Tibial artery (tissue), 4 donors: ENCODE data around the gene GABRG3.

Experiments used
- DNase-seq, 2 donors: peaks; one replicate each; pipeline ENCODE4 v3.0.0-alpha.2; 2019
- H3K27ac ChIP-seq, 2 donors: fragments of 200-600 bp; sonication (generic) in 1 of 2; 1 replicate in 1 of 2; 2 replicates in 1 of 2; pipeline ENCODE4 v1.5.1; 2018 to 2019; ENCODE audit warnings: mild to moderate bottlenecking in 1 of 2
- H3K27me3 ChIP-seq, 2 donors: fragments of 200-600 bp; sonication (generic) in 1 of 2; one replicate each; pipeline versions ENCODE4 v1.5.1 to v1.6.0; 2016 to 2019
- H3K36me3 ChIP-seq, 3 donors: fragments of 200-600 bp; sonication (generic) in 2 of 3; one replicate each; pipeline ENCODE4 v1.5.1; 2016 to 2019; ENCODE audit warnings: mild to moderate bottlenecking in 2 of 3
- H3K4me1 ChIP-seq, 4 donors: fragments of 200-600 bp; sonication (generic) in 2 of 4; 1 replicate in 3 of 4; 2 replicates in 1 of 4; pipeline ENCODE4 v1.5.1; 2016 to 2019
- H3K4me3 ChIP-seq, 2 donors: fragments of 200-600 bp; sonication (generic) in 1 of 2; 1 replicate in 1 of 2; 2 replicates in 1 of 2; pipeline ENCODE4 v1.5.1; 2018 to 2019; ENCODE audit warnings: mild to moderate bottlenecking in 2 of 2
- H3K9me3 ChIP-seq, 3 donors: fragments of 200-600 bp; sonication (generic) in 1 of 3; one replicate each; pipeline ENCODE4 v1.5.1; 2016 to 2019
- CTCF ChIP-seq, 2 experiments: fragments of 200-600 bp in 1 of 2; fragments of 450-650 bp in 1 of 2; IDR thresholded peaks; one replicate each; pipeline ENCODE4 v1.5.1; 2017 to 2019; ENCODE audit warnings: antibody characterized with exemption in 2 of 2, mild to moderate bottlenecking in 1 of 2, moderate library complexity in 1 of 2
- intact Hi-C: fragments of 100-400 bp; cut with DNase I; formaldehyde crosslinking; loops from one replicate; pipeline ENCODE4 v1.15.0; 2023; ENCODE audit warnings: low total_unique reads

GABRG3 gene

GRCh38 chr15:27438403-27439375 is 467.7 kb downstream of the GABRG3 start:
- H3K4me3 ChIP-seq: no peak overlapping the region

GRCh38 chr15:27441120-27441519 is 470.1 kb downstream of the GABRG3 start:
- intact Hi-C loops: no loop called here
- no peaks in the 10 kb centered on the region for H3K36me3 ChIP-seq
- no peaks in the 10 kb centered on the region for H3K9me3 ChIP-seq
- no peak overlapping the region for H3K4me3 ChIP-seq
- H3K4me1 ChIP-seq: no peaks in the 10 kb centered on the region
- no peak for TF ChIP-seq CTCF (IDR thresholded peaks at IDR 0.05)
- DNase-seq: no peak
- H3K27ac ChIP-seq: no peak overlapping the region
- H3K27me3 ChIP-seq: no peaks in the 10 kb centered on the region

More at GRCh38 chr15:27438403-27439375, 467.7 kb downstream of the GABRG3 start:
- no peaks in the 10 kb centered on the region for H3K36me3 ChIP-seq
- DNase-seq: no peak
- H3K27me3 ChIP-seq: no peaks in the 10 kb centered on the region
- no peak overlapping the region for H3K27ac ChIP-seq
- H3K9me3 ChIP-seq: no peaks in the 10 kb centered on the region
- no peaks in the 10 kb centered on the region for H3K4me1 ChIP-seq
- intact Hi-C loops: no loop called here
- no peak for TF ChIP-seq CTCF (IDR thresholded peaks at IDR 0.05)

- no peak for DNase-seq
- Histone ChIP-seq H3K4me3 (no peak overlapping the region), H3K4me1 (no peaks in the 10 kb centered on the region), H3K27me3 (no peaks in the 10 kb centered on the region), H3K27ac (no peak overlapping the region), H3K9me3 (no peaks in the 10 kb centered on the region), H3K36me3 (no peaks in the 10 kb centered on the region)
- no peak for TF ChIP-seq CTCF (IDR thresholded peaks at IDR 0.05)
- intact Hi-C loops: no loop called here
Observed at GRCh38 chr15:27448234-27448633, 477.3 kb downstream of the GABRG3 start.

- no peaks in the 10 kb centered on the region for H3K27me3 ChIP-seq
- H3K4me3 ChIP-seq: no peak overlapping the region
- intact Hi-C loops: no loop called here
- no peak overlapping the region for H3K27ac ChIP-seq
- no peaks in the 10 kb centered on the region for H3K4me1 ChIP-seq
- TF ChIP-seq CTCF (IDR thresholded peaks at IDR 0.05): no peak
- no peaks in the 10 kb centered on the region for H3K9me3 ChIP-seq
- H3K36me3 ChIP-seq: no peaks in the 10 kb centered on the region
- DNase-seq: no peak
Observed at GRCh38 chr15:27448986-27449385, 478.0 kb downstream of the GABRG3 start.

- no peak for TF ChIP-seq CTCF (IDR thresholded peaks at IDR 0.05)
- no peaks in the 10 kb centered on the region for H3K27me3 ChIP-seq
- no peak overlapping the region for H3K4me3 ChIP-seq
- intact Hi-C loops: loop anchor here (5.0 kb wide), 1 partner anchor 48 kb away; no protein-coding TSS in a partner anchor
- no peak for DNase-seq
- H3K36me3 ChIP-seq: no peaks in the 10 kb centered on the region
- H3K4me1 ChIP-seq: no peaks in the 10 kb centered on the region
- no peaks in the 10 kb centered on the region for H3K9me3 ChIP-seq
- H3K27ac ChIP-seq: no peak overlapping the region
Observed at GRCh38 chr15:27449941-27450340, 479.0 kb downstream of the GABRG3 start.
